ENCODE measurements around the gene DHRS9.

- no peak for TF ChIP-seq CTCF (IDR thresholded peaks at IDR 0.05)
- TF ChIP-seq POLR2A (IDR thresholded peaks at IDR 0.05): no peak
Measured at GRCh38 chr2:169143998-169144397, 74.6 kb downstream of the DHRS9 start.

Measured in testis (tissue), 2 donors.